GM21619 (cell line): ENCODE data around the gene DHRS13.
"Not testable (repeated sequence)": the region's sequence is repeated elsewhere in the genome, so short reads cannot be mapped to it uniquely, and the experiment has no call there.

Experiments used
- ATAC-seq: cut with Tn5 transposase; IDR thresholded peaks from one replicate; pipeline ENCODE4 v1.9.1; 2021; ENCODE audit not compliant: unreplicated experiment

Gene DHRS13

GRCh38 chr17:28904800-28905199 is 1.9 kb upstream of the DHRS13 start:
- ATAC-seq, result no peak

GRCh38 chr17:28903546-28903841 is 615 bp upstream of the DHRS13 start:
- ATAC-seq, result not testable (repeated sequence)

GRCh38 chr17:28901866-28902818 is 737 bp downstream of the DHRS13 start:
- peak; percentile 26 for ATAC-seq

- no peak for ATAC-seq
These were observed 1.7 kb downstream of the DHRS13 start for GRCh38 chr17:28900986-28901726.

- no peak for ATAC-seq
These were observed 3.6 kb downstream of the DHRS13 start for GRCh38 chr17:28899212-28899815.

GRCh38 chr17:28898527-28898955 is 4.3 kb downstream of the DHRS13 start:
- ATAC-seq, result no peak

- ATAC-seq, result no peak
These were observed 4.9 kb downstream of the DHRS13 start for GRCh38 chr17:28897769-28898526.

- no peak for ATAC-seq
These were observed 5.8 kb downstream of the DHRS13 start, which contains the start of gene FLOT2 for GRCh38 chr17:28896884-28897768. TSS of gene FLOT2 (minus strand) at chr17:28897733. CDS start at chr17:28897574, 159 bp downstream.

- no peak for ATAC-seq
These were observed 6.4 kb downstream of the DHRS13 start for GRCh38 chr17:28896491-28896883.

GRCh38 chr17:28895794-28896447 is 7.0 kb downstream of the DHRS13 start:
- no peak for ATAC-seq

GRCh38 chr17:28893248-28894183 is 9.4 kb downstream of the DHRS13 start:
- ATAC-seq, result not testable (repeated sequence)

- ATAC-seq, result no peak
These were observed 10.9 kb downstream of the DHRS13 start for GRCh38 chr17:28892024-28892423.

- no peak for ATAC-seq
These were observed 11.7 kb downstream of the DHRS13 start for GRCh38 chr17:28891201-28891600.

- no peak for ATAC-seq
These were observed 12.9 kb downstream of the DHRS13 start for GRCh38 chr17:28889996-28890395.

GRCh38 chr17:28888832-28889231 is 14.0 kb downstream of the DHRS13 start:
- ATAC-seq, result no peak

- ATAC-seq, result no peak
These were observed 14.9 kb downstream of the DHRS13 start for GRCh38 chr17:28887871-28888471.

- ATAC-seq, result no peak
These were observed 16.9 kb downstream of the DHRS13 start for GRCh38 chr17:28885951-28886350.

GRCh38 chr17:28885363-28885762 is 17.5 kb downstream of the DHRS13 start:
- ATAC-seq, result no peak
